GM12873 (cell line): Measurements from ENCODE around the gene TMEM150A.

Experiments
- TF ChIP-seq, protein P1 (sequence below): IDR thresholded peaks from 2 replicates; pipeline ENCODE4 v1.5.1; 2012; ENCODE audit warnings: low read depth, mild to moderate bottlenecking, moderate library complexity, low read length, control low read depth; ENCODE audit not compliant: insufficient read depth; ENCODE audit errors: missing control alignments

The TMEM150A gene

GRCh38 chr2:85589181-85589580, 13.3 kb downstream of the TMEM150A start:
- TF ChIP-seq, protein P1, sequence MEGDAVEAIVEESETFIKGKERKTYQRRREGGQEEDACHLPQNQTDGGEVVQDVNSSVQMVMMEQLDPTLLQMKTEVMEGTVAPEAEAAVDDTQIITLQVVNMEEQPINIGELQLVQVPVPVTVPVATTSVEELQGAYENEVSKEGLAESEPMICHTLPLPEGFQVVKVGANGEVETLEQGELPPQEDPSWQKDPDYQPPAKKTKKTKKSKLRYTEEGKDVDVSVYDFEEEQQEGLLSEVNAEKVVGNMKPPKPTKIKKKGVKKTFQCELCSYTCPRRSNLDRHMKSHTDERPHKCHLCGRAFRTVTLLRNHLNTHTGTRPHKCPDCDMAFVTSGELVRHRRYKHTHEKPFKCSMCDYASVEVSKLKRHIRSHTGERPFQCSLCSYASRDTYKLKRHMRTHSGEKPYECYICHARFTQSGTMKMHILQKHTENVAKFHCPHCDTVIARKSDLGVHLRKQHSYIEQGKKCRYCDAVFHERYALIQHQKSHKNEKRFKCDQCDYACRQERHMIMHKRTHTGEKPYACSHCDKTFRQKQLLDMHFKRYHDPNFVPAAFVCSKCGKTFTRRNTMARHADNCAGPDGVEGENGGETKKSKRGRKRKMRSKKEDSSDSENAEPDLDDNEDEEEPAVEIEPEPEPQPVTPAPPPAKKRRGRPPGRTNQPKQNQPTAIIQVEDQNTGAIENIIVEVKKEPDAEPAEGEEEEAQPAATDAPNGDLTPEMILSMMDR, result no peak

DNA sequence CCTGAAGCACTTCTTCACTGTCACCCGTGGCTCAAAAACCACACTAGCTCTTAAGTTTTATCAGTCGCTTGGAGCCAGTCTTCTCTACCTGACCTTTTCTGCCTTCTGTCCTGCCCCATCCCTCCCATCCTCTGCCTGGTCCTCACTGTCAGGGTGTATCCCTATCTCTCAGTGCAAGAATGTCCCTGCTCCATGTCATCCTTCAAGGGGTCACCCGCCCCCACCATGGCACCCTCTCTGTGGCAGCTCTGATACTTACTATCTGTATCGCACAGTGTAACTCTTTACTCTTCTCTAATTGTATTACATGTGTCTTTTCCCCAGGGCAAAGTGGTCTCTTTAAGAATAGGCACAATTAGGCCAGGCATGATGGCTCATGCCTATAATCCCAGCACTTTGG, 13.9 kb downstream of the TMEM150A start:
- TF ChIP-seq, protein P1, result no peak

DNA sequence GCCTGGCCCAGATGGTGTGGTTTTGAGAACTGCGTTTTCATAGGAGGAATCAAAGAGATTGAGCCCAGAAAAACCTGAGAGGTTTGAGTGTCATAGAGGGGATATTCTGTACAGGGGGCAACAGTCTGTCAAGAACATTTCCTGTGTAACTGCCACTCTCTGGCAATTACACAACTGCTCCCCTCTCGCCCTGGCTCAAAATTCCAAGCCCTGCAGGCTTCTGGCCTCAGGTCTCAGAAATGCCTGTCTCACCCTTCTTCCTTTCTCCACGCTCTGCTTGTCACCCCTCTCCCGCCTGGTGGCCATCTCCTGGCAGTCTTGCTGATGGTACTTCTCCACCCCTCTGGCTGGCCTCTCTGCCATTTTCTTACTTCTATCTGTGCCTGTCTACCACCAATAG, 14.3 kb downstream of the TMEM150A start:
- TF ChIP-seq, protein P1, result no peak

DNA sequence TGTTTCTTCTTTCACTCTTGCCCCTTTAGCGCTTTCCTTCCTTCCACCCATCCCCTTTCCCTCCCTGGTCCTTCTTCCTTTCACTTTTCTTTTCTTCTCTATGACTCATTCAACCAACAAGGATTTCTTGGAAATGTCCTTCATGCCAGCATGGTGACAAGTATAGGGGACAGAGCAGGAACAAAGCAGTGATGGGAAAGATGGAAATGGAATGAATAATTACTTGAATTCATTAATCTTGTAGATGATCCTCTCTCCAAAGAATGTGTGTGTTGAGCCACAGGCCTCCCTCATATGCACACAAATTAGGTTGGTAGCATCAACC, 16.8 kb downstream of the TMEM150A start:
- TF ChIP-seq, protein P1, result no peak

DNA sequence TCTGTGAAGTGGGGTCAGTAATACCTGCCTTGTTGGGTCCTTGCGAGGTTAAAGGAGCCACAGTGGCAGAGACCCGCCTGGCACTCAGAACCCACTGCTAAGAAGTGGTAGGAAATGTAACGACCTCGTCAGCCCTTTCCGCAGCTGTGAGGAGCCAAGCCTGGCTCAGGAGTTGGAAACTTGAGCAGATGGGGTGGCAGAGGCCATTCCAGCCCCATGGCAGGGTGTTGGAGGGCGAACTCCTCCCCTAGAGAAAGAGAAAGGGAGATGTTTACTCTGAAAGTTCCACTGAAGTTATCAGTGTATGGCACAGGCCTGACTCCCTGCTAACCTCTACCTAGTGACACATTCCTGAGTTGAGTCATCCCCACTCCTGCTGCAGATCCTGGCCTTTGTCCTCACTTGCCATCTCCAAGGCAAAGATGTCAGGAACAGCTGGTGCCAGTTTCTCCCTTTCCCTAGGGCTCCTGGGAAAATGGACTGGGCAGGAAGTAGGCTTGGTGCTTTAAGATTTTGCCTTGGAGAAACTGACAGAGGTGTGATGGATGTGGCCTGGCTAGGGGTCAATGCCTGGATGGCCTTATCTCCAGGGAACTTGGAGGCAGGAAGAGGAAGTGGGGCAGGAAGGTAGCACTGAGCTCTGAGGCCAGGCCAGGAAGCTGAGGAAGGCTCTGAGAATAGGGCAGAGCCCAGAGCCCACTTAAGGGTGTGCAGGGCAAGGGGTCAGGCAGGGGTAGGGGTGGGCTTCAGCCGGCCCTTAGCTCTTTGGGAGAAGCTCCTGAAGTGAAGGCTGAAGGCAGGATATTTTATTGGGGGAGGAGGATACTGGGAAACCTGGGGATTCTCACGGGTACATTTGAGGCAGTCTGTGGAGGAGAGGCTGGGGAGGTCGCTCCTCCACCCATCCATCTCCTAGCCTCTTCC, 17.4 kb downstream of the TMEM150A start:
- TF ChIP-seq, protein P1, result no peak

- TF ChIP-seq, protein P1, result no peak
Measured at GRCh38 chr2:85584354-85584856, 18.1 kb downstream of the TMEM150A start, which contains the start of gene VAMP5. Gene VAMP5, plus strand, starts transcription at chr2:85584431. Its CDS starts 60 bp downstream, at chr2:85584491.

DNA sequence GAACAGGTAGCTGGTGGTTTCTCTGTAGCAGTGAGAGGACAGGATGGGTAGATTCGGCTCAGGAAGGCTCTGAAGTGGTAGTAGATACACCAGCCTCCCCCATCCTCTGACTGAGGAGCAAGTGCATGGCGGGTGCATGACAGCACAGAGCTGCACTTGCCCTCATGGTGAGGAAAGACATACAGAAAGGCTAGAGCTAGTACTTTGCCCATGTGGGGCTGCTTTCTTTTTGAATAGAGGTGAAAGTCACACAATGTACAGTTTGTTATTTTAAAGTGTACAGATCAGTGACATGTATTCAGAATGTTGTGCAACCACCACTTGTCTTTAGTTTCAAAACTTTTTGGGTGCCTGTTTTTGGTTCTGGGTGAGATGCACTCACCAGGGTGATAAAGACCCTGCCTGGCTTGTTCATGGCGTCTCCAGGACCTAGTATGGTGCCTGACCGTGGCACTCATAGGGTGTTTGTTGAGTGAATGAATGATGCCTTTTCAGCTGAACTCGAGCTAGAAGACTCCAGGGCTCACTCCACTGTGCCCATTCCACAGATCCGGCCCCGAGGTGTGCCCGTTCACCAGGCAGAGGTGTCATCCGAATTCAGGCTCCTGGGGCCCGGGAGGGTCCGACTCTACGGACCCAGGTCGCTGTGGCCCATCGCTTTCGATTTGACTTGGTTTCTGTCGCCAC, 18.7 kb downstream of the TMEM150A start:
- TF ChIP-seq, protein P1, result no peak
